ENCODE results near the gene KIZ. TPM values are rescaled to one million over a fixed set of nuclear protein-coding genes. Genes with fewer than 3 reads are reported as not detected.

Gene KIZ, protein sequence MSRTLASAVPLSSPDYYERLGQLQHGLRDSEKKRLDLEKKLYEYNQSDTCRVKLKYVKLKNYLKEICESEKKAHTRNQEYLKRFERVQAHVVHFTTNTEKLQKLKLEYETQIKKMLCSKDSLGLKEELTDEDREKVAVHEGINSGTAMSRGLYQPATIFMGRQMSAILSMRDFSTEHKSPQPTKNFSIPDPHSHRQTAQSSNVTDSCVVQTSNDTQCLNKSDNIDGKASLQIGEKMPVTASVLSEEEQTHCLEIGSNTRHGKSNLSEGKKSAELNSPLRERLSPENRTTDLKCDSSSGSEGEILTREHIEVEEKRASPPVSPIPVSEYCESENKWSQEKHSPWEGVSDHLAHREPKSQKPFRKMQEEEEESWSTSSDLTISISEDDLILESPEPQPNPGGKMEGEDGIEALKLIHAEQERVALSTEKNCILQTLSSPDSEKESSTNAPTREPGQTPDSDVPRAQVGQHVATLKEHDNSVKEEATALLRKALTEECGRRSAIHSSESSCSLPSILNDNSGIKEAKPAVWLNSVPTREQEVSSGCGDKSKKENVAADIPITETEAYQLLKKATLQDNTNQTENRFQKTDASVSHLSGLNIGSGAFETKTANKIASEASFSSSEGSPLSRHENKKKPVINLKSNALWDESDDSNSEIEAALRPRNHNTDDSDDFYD
- total RNA-seq, result 39.2 TPM

DNA sequence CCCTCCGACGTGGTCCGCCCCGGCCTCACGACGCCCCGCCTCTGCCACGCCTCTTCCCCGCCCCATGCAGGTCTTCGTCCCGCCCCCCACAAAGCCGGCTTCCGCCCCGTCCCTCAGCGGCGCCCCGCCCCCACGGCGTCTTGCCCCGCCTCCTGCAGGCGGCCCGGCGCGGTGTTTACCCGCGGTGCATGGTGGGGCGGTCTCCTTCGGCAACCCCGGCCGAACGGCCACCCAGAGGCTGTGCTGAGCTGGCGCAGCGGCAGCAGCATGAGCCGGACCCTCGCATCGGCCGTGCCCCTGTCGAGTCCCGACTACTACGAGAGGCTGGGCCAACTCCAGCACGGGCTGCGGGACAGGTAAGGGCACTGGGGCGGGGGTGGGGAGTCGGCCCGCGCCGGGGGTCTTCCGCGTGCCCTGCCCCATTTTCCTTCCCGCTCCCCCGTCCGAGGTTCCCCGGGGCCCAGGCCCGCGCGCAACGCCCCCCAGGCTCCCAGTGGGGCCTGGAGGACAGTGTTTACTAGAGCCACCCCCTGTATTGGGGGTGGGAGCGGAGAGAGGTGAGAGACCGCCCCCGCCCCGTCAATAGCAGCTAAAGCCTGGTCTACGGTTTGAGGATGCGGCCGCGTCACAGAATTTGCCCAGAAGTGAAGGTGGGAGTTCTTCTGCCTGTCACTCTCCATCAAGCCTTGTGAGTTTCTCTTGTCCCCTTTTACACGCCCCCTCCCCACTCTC is at the start of gene KIZ:
TSS of gene KIZ (plus strand) at position 234 of the 732 bp plus-strand sequence. CDS start at position 268, 34 bp downstream.
- DNase-seq (ENCODE audit: low spot score) (peak; percentile 99), ATAC-seq (peak; percentile 99)
- intact Hi-C loops (cut with DNase I), result no loop called here

DNA sequence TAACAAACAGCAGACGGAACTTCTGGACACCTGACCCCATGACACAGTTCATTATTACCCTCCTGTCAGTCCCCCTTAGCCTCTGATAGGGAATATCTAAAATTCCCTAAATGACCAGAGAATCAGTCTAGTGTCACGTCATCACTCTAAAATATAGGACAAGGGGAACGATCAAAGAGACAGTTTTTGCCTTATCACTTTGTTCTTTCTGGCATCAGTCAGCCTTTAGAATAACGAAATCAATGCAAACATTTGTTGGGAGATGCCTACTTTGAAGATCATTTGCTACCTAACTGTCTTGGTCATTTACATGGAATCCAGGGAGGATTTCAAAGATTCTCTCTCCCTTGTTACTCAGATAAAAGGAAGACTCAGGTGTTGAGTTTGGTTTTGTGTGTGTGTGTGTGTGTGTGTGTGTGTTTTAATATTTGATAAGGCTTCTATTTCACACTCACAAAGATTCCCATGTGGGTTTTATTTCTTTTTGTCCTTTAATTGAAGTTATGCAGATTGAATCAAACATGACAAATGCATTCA is 48.0 kb upstream of the KIZ start:
- no peak for ATAC-seq
- intact Hi-C loops (cut with DNase I), result no loop called here
- DNase-seq (ENCODE audit: low spot score), result no peak

DNA sequence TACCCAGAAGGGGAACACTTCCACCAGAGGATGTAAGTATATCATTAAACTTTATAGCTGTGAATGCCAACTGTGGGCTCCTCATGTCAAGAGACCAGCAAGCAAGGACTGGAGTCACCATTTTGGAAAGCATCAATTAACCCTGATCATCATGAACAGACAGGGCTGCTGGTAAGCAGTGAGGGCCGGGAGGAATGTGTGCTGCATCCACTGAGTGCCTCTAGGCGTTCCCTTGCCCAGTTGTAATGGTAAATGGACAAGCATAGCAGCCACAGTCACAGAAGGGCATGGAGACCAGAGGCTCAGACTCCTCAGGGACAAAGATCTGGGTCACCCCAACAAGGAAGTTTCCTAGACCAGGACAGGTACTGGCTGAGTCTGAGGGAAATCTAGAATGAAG is 43.3 kb upstream of the KIZ start:
- intact Hi-C loops (cut with DNase I), result no loop called here
- ATAC-seq (no peak), DNase-seq (ENCODE audit: low spot score) (no peak)

DNA sequence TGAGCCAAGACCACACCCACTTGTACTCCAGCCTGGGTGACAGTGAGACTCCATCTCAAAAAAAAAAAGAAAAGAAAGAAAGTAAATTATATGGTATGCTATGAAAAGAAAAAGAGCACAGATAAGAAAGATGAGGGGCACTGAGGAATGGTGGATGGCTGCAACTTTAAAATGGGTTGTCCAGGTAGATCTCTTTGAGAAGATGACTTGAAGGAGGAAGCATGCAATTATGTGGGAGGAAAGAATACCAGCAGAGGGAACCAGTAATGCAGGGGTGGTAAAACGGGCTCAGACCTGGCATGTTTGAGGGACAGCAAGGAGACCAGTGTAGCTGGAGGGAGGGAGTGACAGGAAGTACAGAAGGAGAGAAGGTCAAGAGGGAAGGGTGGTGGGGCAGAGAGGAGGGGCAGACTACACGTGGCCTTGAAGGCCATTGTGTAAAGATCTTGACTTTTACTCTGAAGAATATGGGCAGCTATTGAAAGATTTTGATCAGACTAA is 42.0 kb upstream of the KIZ start:
- DNase-seq (ENCODE audit: low spot score), result no peak
- no peak for ATAC-seq
- intact Hi-C loops (cut with DNase I), result no loop called here

DNA sequence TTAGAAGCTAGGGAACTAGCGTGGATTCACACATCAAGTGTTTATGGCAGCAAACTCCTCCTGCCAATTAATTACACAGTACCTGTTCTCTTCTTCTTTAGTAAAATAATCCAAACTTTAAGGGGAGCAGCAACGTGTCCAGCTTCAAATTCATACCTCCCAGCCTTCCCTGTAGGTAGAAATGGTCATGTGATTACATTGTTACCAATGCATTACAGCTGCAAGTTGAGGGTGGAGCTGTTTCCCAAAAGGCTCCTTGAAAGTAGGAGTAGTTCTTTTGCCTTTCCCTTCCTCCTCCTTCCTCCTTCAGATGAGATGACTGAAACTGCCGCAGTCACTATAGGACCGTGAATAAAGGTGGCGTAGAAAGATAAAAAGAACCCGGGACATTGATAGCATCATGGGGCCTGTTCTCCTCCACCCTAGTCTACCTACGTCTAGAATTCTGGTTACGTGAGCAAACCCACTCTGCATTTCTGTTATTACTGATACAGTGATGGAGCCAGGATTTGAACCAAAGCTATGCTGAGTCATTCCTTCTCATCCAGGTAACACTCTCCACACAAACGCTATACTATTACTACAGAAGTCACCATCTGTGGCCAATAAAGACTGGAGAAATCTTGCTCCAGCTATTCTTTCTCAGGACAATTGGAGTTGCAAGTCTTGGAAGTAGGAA is 37.9 kb upstream of the KIZ start:
- intact Hi-C loops (cut with DNase I), result no loop called here
- ATAC-seq (no peak), DNase-seq (ENCODE audit: low spot score) (no peak)

DNA sequence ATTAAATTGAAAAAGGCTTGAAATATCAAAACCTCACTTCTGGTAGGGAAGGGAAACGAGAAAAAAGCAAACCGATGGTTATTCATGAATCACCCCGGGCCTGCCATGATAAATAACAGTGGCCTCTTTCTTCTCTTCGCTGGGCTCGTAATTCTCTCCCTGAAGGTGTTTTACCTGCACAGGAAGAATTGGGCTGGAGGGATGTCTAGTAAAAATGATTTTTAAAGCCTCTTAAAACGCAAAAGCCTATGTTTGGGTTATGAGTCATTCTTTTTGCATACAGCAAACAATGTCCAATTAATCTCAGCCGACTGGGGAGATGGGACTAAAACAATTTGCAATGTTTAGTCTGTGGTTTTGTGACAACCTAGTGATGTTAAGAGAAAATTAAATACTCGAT is 36.5 kb upstream of the KIZ start:
- DNase-seq (ENCODE audit: low spot score) (no peak), ATAC-seq (no peak)
- intact Hi-C loops (cut with DNase I), result no loop called here

DNA sequence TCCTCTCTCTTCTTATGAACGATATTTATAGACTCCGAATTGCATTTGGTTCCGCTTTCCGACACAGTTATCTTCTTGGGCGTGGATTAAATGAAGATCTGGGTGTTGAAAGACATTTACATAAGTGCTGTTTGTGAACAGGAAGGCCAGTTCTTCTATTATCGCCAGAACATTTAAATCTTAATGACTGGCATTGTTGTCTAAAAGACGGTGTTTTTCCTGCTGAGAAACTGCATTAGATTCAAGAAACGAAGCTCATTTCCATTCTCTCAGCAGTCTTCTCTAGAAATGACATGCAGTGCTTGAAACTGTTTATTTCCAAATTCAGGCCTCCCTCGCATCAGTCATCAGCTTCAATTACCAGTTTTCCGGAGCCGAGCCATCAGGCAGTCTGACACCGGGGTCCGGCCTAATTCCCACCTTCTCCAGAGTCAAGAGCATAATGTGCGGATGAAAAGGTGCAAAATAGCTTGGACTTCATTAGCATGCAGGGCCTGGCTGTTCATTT is 35.7 kb upstream of the KIZ start:
- ATAC-seq (no peak), DNase-seq (ENCODE audit: low spot score) (no peak)
- intact Hi-C loops (cut with DNase I), result no loop called here

DNA sequence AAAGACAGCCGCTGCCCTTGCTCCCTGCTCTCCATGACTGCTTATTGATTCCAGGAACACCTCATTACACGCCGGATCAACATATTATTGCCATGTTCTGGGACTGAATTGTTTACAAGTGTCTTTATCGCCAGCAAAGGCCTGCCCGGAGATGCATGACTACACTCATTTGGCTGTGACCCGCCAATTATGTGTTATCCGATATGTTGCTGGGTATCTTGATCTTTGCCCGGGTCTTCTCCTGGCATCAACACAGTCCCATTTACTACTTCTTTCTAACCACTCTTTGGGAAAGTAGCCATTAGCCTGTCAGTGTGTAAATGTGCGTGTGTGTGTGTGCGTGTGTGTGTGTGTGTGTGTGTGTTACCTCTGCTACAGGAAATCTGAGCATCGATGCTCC is 35.2 kb upstream of the KIZ start:
- no peak for ATAC-seq
- DNase-seq (ENCODE audit: low spot score), result no peak
- intact Hi-C loops (cut with DNase I), result no loop called here

DNA sequence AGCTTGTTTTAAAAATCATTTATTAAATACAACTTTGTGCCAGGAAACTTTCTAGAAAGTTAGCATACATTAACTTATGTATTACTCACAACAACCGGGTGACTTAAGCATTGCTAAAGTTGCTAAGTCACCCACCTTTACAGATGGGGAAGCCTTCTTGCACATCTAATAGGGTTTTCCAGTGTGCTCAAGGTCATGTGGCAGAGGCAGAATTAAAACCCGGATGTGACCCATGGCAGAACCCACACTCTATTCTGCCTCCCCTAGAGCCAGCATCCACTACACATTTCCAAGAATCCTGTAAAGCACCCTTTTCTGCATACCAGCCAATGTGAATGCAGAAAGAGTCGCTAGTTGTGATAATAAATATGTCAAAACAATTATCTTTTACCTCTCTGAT is 33.1 kb upstream of the KIZ start:
- DNase-seq (ENCODE audit: low spot score), result no peak
- ATAC-seq, result no peak
- intact Hi-C loops (cut with DNase I), result no loop called here

DNA sequence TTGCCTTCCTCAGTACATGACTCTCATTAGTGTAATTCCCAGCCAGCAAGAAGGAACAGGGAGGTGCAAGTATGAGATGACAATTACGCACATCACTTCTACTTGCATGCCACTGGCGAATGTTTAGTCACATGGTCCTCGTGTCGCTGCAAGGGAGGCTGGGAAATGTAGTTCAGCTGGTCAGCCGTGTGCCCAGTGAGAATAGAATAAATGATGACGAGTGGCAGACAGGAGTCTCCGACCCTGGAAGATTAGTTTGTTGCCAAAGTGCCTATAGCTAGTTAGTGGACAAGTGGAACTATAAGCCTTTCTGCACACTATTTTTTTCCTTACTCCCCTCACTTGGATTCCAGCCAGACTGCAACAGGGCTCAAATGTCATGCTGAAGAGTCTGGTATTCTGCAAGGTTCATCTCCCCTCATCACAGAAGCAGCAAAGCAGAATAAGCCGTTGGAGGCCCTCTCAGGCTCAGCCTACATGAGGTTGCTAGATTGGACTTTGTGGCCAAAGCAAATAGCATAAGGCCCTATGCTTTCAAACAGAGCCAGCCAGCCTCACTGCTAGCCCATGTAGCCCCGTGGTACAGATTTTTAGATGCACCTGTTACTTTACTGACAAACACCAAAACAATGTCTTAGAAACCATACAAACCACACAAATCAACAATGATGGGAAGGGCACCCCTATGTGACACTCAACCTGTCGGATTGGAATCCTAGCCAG is 29.4 kb upstream of the KIZ start:
- no peak for ATAC-seq
- intact Hi-C loops (cut with DNase I), result no loop called here
- DNase-seq (ENCODE audit: low spot score), result no peak

DNA sequence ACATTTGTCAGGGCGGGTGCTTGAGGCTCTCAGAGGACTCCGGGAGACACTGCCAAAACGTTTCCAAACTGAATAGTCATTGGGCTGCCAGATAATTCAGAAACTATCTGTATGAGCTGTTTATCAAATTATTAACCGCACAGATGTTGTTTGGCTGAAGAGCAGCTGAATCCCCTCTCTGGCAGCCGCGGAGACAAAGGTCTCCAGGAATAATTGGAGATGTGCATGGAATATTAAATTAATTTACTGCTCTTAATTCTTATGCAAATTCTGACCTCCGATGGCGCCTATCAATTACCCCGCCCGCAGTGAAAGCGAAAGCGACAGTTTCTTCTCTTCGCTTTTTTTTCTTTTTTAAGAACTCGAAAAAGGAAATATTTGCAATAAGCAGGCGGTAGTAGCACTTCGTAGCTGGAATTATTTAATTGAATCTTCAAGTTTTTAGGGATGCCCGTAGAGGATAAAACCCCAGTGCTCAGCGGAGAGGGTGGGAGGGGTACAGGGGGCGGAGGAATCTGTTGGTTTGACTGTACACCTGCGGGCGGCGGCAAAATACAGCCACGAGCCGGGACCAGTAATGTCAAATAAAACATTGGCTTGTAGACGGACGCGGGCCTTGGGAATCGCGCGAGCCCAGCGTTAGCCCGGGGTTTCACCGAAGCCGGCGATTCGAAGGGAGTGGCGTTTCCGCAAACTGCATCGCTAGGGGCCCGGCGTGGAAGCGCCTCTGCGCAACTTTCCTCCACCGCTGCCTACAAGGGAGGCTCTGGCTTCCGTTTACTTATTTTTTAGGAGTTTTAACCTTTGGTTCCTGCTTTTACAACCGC is 25.9 kb upstream of the KIZ start:
- ATAC-seq (peak; percentile 34), DNase-seq (ENCODE audit: low spot score) (peak; percentile 63)
- intact Hi-C loops (cut with DNase I), result no loop called here

DNA sequence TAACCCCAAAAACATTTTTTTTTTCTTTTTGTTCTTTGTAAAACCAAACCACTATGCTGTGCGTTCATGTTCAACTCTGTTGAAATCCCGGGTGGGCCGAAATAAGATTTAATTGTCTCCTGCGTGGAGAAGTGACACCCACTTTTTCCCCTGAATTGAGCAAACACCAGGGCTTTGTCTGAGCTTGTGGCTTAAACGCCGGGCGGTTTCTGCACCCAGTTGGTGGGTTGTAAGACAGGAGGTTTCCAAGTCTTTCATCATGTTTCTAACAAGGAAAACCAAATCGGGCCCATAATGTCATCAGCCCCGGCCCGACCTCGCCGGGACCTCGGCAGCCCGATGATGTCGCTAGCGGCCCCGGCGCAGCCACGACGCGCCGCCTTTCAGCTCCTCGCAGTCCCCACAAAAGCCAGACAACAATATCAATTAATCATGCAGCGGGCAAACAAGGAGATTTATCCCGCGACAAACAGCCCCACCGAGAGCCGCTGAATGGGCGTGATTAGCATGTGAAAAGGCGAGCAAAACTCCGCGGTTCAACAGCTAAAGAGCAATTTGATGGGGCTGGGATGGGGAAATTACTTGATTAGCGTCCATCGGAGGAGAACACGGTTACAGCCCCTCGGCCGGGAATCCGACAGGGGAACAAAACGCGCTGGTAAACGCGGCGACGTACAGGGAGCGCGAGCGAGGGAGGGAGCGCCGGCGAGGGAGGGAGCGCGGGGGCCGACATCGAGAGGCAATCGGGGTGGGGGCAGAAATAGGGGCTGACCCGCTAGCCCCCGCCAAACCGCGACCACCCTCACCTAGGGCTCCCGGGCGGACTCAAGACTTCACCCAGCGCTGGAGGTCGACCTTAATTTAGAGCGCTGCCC is 25.1 kb upstream of the KIZ start:
- DNase-seq (ENCODE audit: low spot score), result no peak
- intact Hi-C loops (cut with DNase I), result no loop called here

DNA sequence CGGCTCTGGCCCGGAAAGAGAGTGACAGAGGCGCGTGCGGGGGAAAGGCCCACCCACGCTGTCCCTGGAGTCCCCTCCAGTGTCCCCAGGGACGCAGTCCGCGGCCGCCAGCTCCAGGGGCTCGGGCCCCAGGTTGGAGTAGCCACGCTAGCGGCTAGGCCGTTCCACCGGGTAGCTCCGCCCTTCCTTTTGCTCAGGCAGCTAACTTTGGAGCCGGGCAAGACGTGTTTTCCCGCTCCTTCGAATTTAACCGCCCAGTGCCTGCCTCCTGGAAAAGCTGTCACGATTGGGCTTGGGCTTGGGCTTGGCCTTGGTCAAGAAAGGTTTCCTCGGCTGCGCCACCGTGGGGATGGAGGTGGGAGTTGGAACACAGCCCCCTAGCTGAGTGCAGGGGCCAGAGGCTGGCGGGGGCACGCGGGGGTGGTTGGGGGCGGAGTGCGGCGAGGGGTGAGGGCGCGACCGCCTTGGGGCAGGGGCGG is 24.4 kb upstream of the KIZ start:
- ATAC-seq (no peak), DNase-seq (ENCODE audit: low spot score) (no peak)
- intact Hi-C loops (cut with DNase I), result no loop called here

More for the DNA sequence above, 25.1 kb upstream of the KIZ start:
- peak; percentile 24 for ATAC-seq

DNA sequence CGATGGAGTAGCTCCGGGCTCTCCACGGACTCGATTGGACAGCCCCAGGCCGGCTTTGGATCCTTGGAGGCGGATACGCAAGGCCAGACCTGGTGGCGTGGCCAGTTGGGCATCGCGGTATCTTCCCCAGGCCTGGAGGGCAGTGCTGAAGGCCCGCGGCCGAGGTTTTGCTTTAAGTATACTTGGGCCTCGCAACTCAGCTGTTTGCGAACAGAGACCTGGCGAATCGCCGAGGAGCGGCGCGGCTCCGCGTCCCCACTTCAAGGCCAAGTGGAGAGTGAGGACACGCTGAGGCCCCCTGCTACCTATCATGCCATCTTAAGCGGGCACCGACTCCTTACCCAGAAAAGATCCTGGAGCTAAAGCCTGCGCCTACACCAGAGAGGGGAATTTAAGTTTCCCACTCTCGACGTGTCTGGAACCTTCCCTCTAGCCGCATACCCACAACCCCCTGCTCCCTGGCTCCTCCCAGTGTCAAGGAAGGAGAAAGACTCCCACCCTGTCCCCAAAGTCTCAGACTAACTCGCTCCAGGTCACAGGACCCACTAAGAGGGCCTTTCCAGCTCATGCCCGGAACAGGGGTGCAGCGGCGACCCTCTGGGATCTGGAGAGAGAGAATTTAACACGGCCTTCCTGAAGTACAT is 23.8 kb upstream of the KIZ start:
- intact Hi-C loops (cut with DNase I), result no loop called here
- ATAC-seq (peak; percentile 49), DNase-seq (ENCODE audit: low spot score) (peak; percentile 61)

DNA sequence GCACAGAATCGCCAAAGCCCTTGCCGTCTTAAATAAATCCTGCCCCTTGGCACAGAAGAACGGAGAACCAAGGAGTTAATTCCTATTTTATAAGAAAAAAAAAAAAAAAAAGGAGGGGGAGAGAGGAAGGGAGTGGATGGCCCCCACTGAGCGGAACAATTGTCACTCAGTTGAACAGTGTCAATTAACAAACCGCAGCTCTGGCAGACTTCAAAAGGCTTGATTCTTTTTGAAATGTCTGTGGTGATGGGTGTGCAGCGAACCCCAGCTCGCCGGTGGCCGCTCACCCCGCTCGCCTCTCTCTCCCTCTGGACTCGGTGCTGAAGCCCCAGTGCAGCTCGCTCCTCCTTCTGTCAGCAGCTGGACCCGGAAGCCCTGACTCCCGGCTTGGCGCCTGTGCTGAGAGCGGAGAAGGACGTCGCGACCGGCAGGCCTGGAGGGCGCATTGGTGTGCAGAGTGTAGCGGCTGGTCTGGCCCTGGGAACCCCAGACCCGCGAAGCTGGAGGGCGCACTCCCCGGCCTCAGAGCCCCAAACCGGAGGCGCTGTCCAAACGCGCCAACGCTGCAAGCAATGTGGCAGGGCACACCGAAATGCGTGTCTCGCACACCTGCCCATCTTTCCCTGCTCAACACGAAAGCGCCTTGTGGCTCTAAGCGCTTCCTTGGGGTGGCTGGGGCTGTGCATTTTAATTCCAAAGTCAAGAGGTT is 23.1 kb upstream of the KIZ start:
- intact Hi-C loops (cut with DNase I), result no loop called here
- DNase-seq (ENCODE audit: low spot score) (no peak), ATAC-seq (peak; percentile 52)

All from sciatic nerve (tissue), 2 donors.